AG08396 (cell line): ENCODE data around the gene MAP1LC3A.

Source experiments
- DNase-seq: peaks from one replicate; pipeline ENCODE4 v3.0.0; 2012; ENCODE audit warnings: low spot score, mixed read lengths

The MAP1LC3A gene

GRCh38 chr20:34529742-34530141 lies 28.8 kb upstream of the MAP1LC3A start:
- no peak for DNase-seq

- no peak for DNase-seq
These were observed 28.2 kb upstream of the MAP1LC3A start for GRCh38 chr20:34530342-34530741.

- no peak for DNase-seq
These were observed 26.8 kb upstream of the MAP1LC3A start for GRCh38 chr20:34531608-34532265.

GRCh38 chr20:34532320-34532719 lies 26.2 kb upstream of the MAP1LC3A start:
- DNase-seq, result no peak

GRCh38 chr20:34532756-34533155 lies 25.8 kb upstream of the MAP1LC3A start:
- no peak for DNase-seq

- DNase-seq, result no peak
These were observed 23.9 kb upstream of the MAP1LC3A start for GRCh38 chr20:34534391-34535165.

GRCh38 chr20:34535301-34535840 lies 23.1 kb upstream of the MAP1LC3A start:
- DNase-seq, result no peak

GRCh38 chr20:34535857-34536256 lies 22.7 kb upstream of the MAP1LC3A start:
- DNase-seq, result no peak

- no peak for DNase-seq
These were observed 21.6 kb upstream of the MAP1LC3A start for GRCh38 chr20:34536798-34537394.

GRCh38 chr20:34537651-34538050 lies 20.9 kb upstream of the MAP1LC3A start:
- DNase-seq, result no peak

GRCh38 chr20:34538671-34539123 lies 19.8 kb upstream of the MAP1LC3A start:
- DNase-seq, result peak; percentile 66

GRCh38 chr20:34539756-34540155 lies 18.8 kb upstream of the MAP1LC3A start:
- no peak for DNase-seq

GRCh38 chr20:34540596-34541263 lies 17.8 kb upstream of the MAP1LC3A start:
- no peak for DNase-seq

GRCh38 chr20:34541264-34541901 lies 17.1 kb upstream of the MAP1LC3A start:
- DNase-seq, result no peak

- no peak for DNase-seq
These were observed 16.6 kb upstream of the MAP1LC3A start for GRCh38 chr20:34541917-34542316.

- no peak for DNase-seq
These were observed 16.1 kb upstream of the MAP1LC3A start for GRCh38 chr20:34542439-34542838.

GRCh38 chr20:34543463-34544056 lies 15.0 kb upstream of the MAP1LC3A start:
- DNase-seq, result no peak

GRCh38 chr20:34544109-34544796 lies 14.3 kb upstream of the MAP1LC3A start:
- no peak for DNase-seq

- no peak for DNase-seq
These were observed 11.8 kb upstream of the MAP1LC3A start for GRCh38 chr20:34546751-34547181.

GRCh38 chr20:34547844-34548613 lies 10.5 kb upstream of the MAP1LC3A start:
- DNase-seq, result no peak
